SK-N-SH (cell line): ENCODE measurements around the gene FIGNL2.

ENCODE experiments used
- CTCF ChIP-seq: fragments of 200-600 bp; sonication (generic); IDR thresholded peaks from 2 replicates; pipeline ENCODE4 v1.6.1; 2017; ENCODE audit warnings: antibody characterized with exemption, mild to moderate bottlenecking, moderate library complexity
- EP300 ChIP-seq, 2 experiments: IDR thresholded peaks; 2 replicates each; pipeline versions ENCODE4 v1.4.0 to v1.6.1; 2012; ENCODE audit warnings: borderline replicate concordance in 1 of 2, low read depth in 1 of 2, low read length in 1 of 2
- EZH2phosphoT487 ChIP-seq: fragments of 200-600 bp; sonication (generic); IDR thresholded peaks from 2 replicates; pipeline ENCODE4 v1.6.1; 2017; ENCODE audit warnings: low read depth, mixed run types, mild to moderate bottlenecking, antibody characterized with exemption, moderate library complexity, borderline replicate concordance
- FOXM1 ChIP-seq: IDR thresholded peaks from 2 replicates; pipeline ENCODE4 v1.4.0; 2012; ENCODE audit warnings: low read depth, mild to moderate bottlenecking
- GABPA ChIP-seq: IDR thresholded peaks from 2 replicates; pipeline ENCODE4 v1.4.0; 2012; ENCODE audit warnings: low read depth, mild to moderate bottlenecking
- POLR2AphosphoS5 ChIP-seq: IDR thresholded peaks from 2 replicates; pipeline ENCODE4 v1.6.1; 2012; ENCODE audit warnings: low read depth, low read length
- RAD21 ChIP-seq: IDR thresholded peaks from 2 replicates; pipeline ENCODE4 v1.6.1; 2012; ENCODE audit warnings: mild to moderate bottlenecking, low read length
- RXRA ChIP-seq: IDR thresholded peaks from 2 replicates; pipeline ENCODE4 v1.4.0; 2012; ENCODE audit warnings: low read depth, mild to moderate bottlenecking, borderline replicate concordance
- TCF12 ChIP-seq: IDR thresholded peaks from 2 replicates; pipeline ENCODE4 v1.4.0; 2012
- TF ChIP-seq, protein P1 (sequence below): IDR thresholded peaks from 2 replicates; pipeline ENCODE4 v1.4.0; 2012; ENCODE audit warnings: low read depth

GRCh38 chr12:51847643-51848325, 734 bp downstream of the FIGNL2 start:
- TF ChIP-seq CTCF (no peak), GABPA (no peak), RXRA (no peak), RAD21 (no peak), EZH2phosphoT487 (no peak), TCF12 (no peak), EP300 (IDR thresholded peaks at IDR 0.05; ENCODE audit: borderline replicate concordance in 1 of 2, low read depth in 1 of 2, low read length in 1 of 2) (no peak), POLR2AphosphoS5 (no peak), FOXM1 (no peak)
- TF ChIP-seq, protein P1, sequence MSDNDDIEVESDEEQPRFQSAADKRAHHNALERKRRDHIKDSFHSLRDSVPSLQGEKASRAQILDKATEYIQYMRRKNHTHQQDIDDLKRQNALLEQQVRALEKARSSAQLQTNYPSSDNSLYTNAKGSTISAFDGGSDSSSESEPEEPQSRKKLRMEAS: no peak
